Measurements from ENCODE around the gene NEDD4. TPM values are rescaled to one million over a fixed set of nuclear protein-coding genes. Genes with fewer than 3 reads are reported as not detected.
"Not testable (repeated sequence)": the region's sequence is repeated elsewhere in the genome, so short reads cannot be mapped to it uniquely, and the experiment has no call there.

The NEDD4 gene
- total RNA-seq, 1 donor from 2014 or later, result 60.7 TPM

- DNase-seq (ENCODE audit: low spot score), result peak; percentile 23
These were observed 13.0 kb upstream of the NEDD4 start for GRCh38 chr15:56006371-56006770.

GRCh38 chr15:56004281-56004680 is 10.9 kb upstream of the NEDD4 start:
- DNase-seq (ENCODE audit: low spot score), result not testable (repeated sequence)

- not testable (repeated sequence) for DNase-seq (ENCODE audit: low spot score)
These were observed 10.4 kb upstream of the NEDD4 start for GRCh38 chr15:56003777-56004176.

- DNase-seq (ENCODE audit: low spot score), result not testable (repeated sequence)
These were observed 9.9 kb upstream of the NEDD4 start for GRCh38 chr15:56003277-56003676.

- peak; percentile 63 for DNase-seq (ENCODE audit: low spot score)
These were observed 8.2 kb upstream of the NEDD4 start for GRCh38 chr15:56001471-56002078.

- DNase-seq (ENCODE audit: low spot score), result no peak
These were observed 6.2 kb upstream of the NEDD4 start for GRCh38 chr15:55999658-56000057.

GRCh38 chr15:55998478-55998877 is 5.1 kb upstream of the NEDD4 start:
- DNase-seq (ENCODE audit: low spot score), result no peak

- DNase-seq (ENCODE audit: low spot score), result peak; percentile 69
These were observed 570 bp upstream of the NEDD4 start for GRCh38 chr15:55993804-55994560.

- no peak for DNase-seq (ENCODE audit: low spot score)
These were observed 672 bp downstream of the NEDD4 start for GRCh38 chr15:55992769-55993110.

GRCh38 chr15:55991802-55992768 is 1.3 kb downstream of the NEDD4 start:
- DNase-seq (ENCODE audit: low spot score), result peak; percentile 32

- DNase-seq (ENCODE audit: low spot score), result no peak
These were observed 2.4 kb downstream of the NEDD4 start for GRCh38 chr15:55990998-55991397.

- no peak for DNase-seq (ENCODE audit: low spot score)
These were observed 2.9 kb downstream of the NEDD4 start for GRCh38 chr15:55990516-55990915.

- no peak for DNase-seq (ENCODE audit: low spot score)
These were observed 4.0 kb downstream of the NEDD4 start for GRCh38 chr15:55989383-55989782.

GRCh38 chr15:55981582-55982249 is 11.7 kb downstream of the NEDD4 start:
- no peak for DNase-seq (ENCODE audit: low spot score)

- no peak for DNase-seq (ENCODE audit: low spot score)
These were observed 12.9 kb downstream of the NEDD4 start for GRCh38 chr15:55980511-55980910.

GRCh38 chr15:55977231-55977630 is 16.2 kb downstream of the NEDD4 start:
- DNase-seq (ENCODE audit: low spot score), result no peak

GRCh38 chr15:55970286-55970685 is 23.1 kb downstream of the NEDD4 start:
- no peak for DNase-seq (ENCODE audit: low spot score)

GRCh38 chr15:55969582-55969981 is 23.8 kb downstream of the NEDD4 start:
- no peak for DNase-seq (ENCODE audit: low spot score)

GRCh38 chr15:55968923-55969322 is 24.5 kb downstream of the NEDD4 start:
- no peak for DNase-seq (ENCODE audit: low spot score)

GRCh38 chr15:55965091-55965490 is 28.3 kb downstream of the NEDD4 start:
- no peak for DNase-seq (ENCODE audit: low spot score)

GRCh38 chr15:55960946-55961345 is 32.5 kb downstream of the NEDD4 start:
- no peak for DNase-seq (ENCODE audit: low spot score)
